AG09309 (cell line): ENCODE data around the gene PDE6B.
"Not testable (repeated sequence)": the region's sequence is repeated elsewhere in the genome, so short reads cannot be mapped to it uniquely, and the experiment has no call there.

Experiments used
- DNase-seq: peaks from one replicate; pipeline ENCODE4 v3.0.0-alpha.2; 2010; ENCODE audit warnings: low read depth
- H3K4me3 ChIP-seq: 2 replicates; pipeline ENCODE4 v1.5.1; 2011; ENCODE audit warnings: mild to moderate bottlenecking, low read depth, low read length, moderate library complexity; ENCODE audit not compliant: control insufficient read depth
- TF ChIP-seq, protein P1 (sequence below): IDR thresholded peaks from 2 replicates; pipeline ENCODE4 v1.5.1; 2011; ENCODE audit warnings: mild to moderate bottlenecking, low read depth, low read length, inconsistent platforms; ENCODE audit not compliant: insufficient read depth, control insufficient read depth; ENCODE audit errors: missing control alignments

The PDE6B gene

DNA sequence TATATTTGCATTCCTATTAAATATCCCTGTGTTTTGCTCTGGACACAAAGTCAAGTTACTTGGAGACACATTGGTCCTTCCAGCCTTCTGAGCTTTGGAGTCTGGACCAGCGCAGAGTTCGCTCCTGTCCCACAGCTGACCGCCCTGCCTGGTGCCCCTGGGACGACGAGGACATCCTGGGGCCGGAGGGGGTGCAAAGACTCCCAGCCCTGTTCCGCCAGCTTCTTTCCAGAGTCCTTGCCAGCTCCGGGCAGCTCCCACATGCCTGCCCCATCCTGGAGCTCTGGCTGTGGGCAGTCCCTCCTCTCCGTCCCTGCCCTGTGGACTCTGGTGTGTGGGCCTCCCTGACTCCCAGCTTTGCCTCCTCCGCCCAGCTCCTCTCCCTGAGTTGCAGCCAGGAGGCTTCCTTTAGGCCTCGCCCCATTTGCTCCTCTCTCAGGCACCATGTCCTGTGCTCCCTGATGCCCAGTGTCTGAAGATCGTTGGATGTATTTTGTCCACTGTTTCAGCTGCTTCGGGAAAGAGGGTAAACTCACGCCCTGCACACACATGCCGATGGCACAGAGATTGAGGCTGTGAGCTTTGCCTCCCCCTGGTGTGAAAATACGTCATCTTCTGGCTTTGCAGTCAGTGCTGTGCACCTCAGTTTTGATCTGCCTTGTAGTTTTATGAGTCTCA, 75.4 kb downstream of the PDE6B start:
- DNase-seq, result no peak
- no peak overlapping the region for H3K4me3 ChIP-seq
- TF ChIP-seq, protein P1, sequence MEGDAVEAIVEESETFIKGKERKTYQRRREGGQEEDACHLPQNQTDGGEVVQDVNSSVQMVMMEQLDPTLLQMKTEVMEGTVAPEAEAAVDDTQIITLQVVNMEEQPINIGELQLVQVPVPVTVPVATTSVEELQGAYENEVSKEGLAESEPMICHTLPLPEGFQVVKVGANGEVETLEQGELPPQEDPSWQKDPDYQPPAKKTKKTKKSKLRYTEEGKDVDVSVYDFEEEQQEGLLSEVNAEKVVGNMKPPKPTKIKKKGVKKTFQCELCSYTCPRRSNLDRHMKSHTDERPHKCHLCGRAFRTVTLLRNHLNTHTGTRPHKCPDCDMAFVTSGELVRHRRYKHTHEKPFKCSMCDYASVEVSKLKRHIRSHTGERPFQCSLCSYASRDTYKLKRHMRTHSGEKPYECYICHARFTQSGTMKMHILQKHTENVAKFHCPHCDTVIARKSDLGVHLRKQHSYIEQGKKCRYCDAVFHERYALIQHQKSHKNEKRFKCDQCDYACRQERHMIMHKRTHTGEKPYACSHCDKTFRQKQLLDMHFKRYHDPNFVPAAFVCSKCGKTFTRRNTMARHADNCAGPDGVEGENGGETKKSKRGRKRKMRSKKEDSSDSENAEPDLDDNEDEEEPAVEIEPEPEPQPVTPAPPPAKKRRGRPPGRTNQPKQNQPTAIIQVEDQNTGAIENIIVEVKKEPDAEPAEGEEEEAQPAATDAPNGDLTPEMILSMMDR, result no peak

DNA sequence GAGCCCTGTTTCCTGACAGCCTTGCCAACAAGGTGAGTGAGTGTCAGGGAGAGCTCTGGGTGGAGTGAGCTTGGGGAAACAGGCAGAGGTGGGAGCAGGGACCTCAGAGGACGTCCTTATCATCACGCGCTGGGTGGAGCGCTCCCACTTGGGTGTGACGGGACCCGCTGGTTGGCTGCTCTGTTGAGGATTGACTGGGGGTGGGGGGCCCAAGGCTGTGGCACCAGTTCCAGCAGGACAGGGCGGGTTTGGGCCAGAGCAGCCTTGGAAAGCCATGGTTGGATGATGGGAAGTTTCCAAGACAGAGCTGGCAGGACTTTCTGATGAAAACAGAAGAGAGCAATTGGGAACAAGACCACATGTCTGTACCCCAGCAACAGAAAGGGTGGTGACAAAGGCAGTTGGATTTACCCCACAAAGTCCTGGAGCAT, 77.3 kb downstream of the PDE6B start:
- TF ChIP-seq, protein P1, result no peak
- no peak for DNase-seq
- H3K4me3 ChIP-seq, result no peak overlapping the region

DNA sequence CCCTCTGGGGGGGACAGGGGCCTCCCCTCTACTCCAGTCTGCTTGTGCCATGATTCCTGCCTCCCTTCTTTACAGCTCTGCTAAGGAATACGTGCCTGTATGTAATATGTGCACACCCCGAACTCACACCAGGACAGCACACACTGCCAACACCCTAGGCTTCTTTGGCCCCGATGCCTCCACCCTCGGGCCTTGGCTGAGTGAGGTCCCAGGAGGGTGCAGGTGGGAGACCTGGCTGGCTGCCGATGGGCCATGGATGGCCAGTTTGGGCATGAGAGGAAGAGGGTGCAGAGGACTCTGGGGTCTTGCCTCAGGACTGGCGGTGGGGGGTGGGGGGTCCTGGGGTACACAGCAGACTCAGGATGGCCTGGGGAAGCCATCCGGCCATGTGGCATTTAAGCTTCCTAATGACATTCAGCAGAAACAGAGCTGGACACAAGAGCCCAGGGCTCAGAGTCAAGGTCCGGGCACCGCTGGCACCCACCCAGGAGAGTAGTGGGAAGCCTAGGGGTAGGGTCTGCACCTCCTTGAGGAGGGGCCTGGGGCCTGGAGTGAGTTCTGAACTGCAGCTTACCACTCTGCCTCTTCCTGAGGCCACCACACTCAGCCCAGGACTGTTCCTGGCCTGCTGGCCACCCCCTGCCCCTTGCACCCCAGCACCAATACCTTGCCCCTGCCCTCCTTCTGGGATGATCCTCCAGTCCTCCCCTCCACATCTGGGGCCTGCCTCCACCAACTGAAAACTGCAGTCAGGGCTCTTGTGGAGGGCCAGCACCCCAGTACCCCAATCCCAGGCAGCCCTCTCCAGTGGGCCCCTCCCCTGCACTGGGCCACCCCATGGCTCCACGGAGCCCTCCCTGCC, 78.2 kb downstream of the PDE6B start:
- H3K4me3 ChIP-seq, result no peak overlapping the region
- TF ChIP-seq, protein P1, result no peak
- DNase-seq, result no peak

DNA sequence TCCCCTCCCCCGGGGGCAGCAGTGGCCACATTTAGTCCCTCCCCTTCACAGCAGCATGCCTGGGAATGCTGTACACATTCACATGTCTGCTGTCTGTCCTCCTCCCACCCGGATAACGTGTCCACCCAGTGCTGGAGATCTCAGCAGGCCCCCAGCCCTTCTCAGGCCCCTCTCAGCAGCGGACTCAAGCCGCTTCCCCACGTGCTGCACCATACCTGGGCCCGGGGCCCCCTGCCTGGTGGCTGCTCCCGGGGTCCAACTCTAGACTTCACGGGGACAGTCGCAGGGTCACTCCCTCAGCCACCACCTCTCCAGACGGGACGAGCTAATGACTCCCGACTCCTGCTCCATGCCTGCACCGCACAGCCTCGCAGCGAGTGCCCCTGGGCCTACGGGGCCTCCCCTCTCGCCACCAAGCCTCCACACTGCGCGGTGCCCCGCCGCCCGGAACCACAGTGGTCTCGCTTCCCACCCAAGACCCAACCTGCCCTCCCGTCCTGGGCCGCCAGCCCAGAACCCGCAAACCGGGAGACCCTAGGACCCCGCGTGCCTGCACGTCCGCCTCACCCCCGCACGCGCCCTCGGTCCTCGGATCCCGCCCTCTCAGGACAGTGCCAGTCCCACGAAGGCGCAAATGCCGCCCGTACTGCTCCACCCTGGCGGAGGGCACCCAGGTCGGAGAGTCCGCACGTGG, 79.0 kb downstream of the PDE6B start:
- TF ChIP-seq, protein P1, result no peak
- no peak overlapping the region for H3K4me3 ChIP-seq
- DNase-seq, result no peak

DNA sequence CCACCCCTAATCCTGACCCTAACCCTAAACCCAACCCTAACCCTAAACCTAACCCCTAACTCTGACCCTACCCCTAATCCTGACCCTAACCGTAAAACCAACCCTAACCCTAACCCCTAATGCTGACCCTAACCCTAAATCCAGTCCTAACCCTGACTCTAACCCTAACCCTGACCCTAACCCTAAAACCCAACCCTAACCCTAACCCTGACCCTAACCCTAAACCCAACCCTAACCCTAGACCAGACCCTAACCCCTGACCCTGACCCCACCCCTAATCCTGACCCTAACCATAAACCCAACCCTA, 79.6 kb downstream of the PDE6B start:
- DNase-seq, result no peak
- TF ChIP-seq, protein P1, result no peak
- peak overlapping the region; percentile 51 for H3K4me3 ChIP-seq

DNA sequence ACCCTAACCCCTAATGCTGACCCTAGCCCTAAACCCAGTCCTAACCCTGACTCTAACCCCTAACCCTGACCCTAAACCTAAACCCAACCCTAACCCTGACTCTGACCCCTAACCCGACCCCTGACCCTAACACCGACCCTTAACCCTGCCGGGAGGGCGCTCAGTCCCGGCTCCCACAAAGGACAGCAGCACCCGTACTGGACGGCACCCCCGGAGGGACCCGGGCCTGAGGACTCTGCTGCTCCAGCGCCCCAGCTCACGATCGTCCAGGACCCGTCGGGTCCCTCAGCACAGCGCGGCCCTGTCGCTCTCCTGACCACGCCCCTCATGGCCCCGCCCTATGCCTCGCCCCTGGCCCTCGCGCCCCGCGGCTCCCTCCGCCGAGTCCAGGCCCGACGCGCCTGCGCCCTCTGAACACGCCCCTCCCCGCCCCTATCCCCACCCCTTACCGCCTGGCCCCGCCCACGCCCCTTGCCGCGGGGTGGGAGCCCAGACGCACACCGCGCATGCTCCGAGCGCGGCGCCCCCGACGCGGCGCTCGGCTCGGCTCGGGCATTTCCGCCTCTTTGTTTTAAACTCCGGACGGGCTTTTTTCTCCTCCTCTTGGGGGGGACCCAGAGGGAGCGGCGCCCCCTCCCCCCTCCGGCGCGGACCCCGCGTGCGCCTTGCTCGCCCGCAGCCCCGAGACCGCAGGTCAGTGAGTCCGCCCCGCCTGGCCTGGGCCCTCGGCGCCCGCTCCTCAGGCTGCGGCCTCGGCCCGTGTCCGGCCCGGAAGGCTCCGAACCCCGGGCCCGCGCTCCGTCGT, 80.1 kb downstream of the PDE6B start, which contains the start of gene PCGF3:
Gene PCGF3, plus strand, starts transcription at position 555 of the 805 bp plus-strand sequence. CDS start 27,849 bp downstream, outside the sequence.
- TF ChIP-seq, protein P1, result no peak
- H3K4me3 ChIP-seq, result peak within 1 kb of the TSS; percentile 96
- peak; percentile 67 for DNase-seq

DNA sequence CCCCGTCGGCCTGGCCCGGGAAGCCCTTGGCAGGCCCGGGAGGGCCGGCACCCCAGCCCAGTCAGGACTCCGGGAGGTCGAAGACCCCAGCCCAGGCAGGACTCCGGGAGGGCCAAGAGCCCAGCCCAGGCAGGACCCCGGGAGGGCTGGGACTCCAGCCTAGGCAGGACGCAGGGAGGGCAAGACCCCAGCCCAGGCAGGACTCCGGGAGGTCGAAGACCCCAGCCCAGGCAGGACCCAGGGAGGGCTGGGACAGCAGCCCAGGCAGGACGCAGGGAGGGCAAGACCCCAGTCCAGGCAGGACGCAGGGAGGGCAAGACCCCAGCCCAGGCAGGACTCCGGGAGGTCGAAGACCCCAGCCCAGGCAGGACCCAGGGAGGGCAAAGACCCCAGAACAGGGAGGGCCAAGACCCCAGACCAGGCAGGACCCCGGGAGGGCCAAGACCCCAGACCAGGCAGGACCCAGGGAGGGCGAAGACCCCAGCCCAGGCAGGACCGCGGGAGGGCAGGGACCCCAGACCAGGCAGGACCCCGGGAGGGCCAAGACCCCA, 80.8 kb downstream of the PDE6B start:
- peak overlapping the region; percentile 96 for H3K4me3 ChIP-seq
- not testable (repeated sequence) for DNase-seq
